ENCODE results near the gene EML1. TPM values are rescaled to one million over a fixed set of nuclear protein-coding genes. Genes with fewer than 3 reads are reported as not detected.

EML1 gene
- total and polyA plus RNA-seq, 2 donors from 2014 or later = 7.9 to 35.9 TPM

GRCh38 chr14:99984036-99984435 lies 190.8 kb downstream of the EML1 start:
- H3K9ac ChIP-seq (ENCODE audit: low read length in 3 of 3) = no peak overlapping the region
- H3K36me3 ChIP-seq (ENCODE audit: control insufficient read depth in 2 of 3, insufficient read depth in 3 of 3, low read length in 3 of 3) = no peaks in the 10 kb centered on the region
- H3K9me3 ChIP-seq (ENCODE audit: control insufficient read depth in 2 of 3, insufficient read depth in 1 of 3, low read length in 3 of 3) = peaks cover 0 to 4% (median 0%) of the 10 kb centered on the region in 3 donors
- no peaks in the 10 kb centered on the region for H3K4me1 ChIP-seq (ENCODE audit: control insufficient read depth in 2 of 3, insufficient read depth in 2 of 3, low read depth in 1 of 3, low read length in 3 of 3)
- TF ChIP-seq CTCF (IDR thresholded peaks at IDR 0.05; ENCODE audit: borderline replicate concordance, extremely low read depth, insufficient read depth) = no peak
- FAIRE-seq = no peak
- no peak overlapping the region for H3K27ac ChIP-seq (ENCODE audit: low read depth in 2 of 2, low read length in 2 of 2)
- intact Hi-C loops (cut with DNase I) = loop anchor here (5.0 kb wide), 1 partner anchor 123 kb away; no protein-coding TSS in a partner anchor
- H3K4me3 ChIP-seq (ENCODE audit: low read length in 3 of 3) = no peak overlapping the region
- H3K27me3 ChIP-seq (ENCODE audit: control insufficient read depth, insufficient read depth, low read length) = no peaks in the 10 kb centered on the region
- no peak for DNase-seq

- intact Hi-C loops (cut with DNase I) = no loop called here
- FAIRE-seq (no peak), DNase-seq (no peak)
- Histone ChIP-seq H3K4me3 (ENCODE audit: low read length in 3 of 3) (no peak overlapping the region), H3K9ac (ENCODE audit: low read length in 3 of 3) (no peak overlapping the region), H3K27ac (ENCODE audit: low read depth in 2 of 2, low read length in 2 of 2) (no peak overlapping the region), H3K9me3 (ENCODE audit: control insufficient read depth in 2 of 3, insufficient read depth in 1 of 3, low read length in 3 of 3) (peaks cover 0 to 4% (median 0%) of the 10 kb centered on the region in 3 donors), H3K4me1 (ENCODE audit: control insufficient read depth in 2 of 3, insufficient read depth in 2 of 3, low read depth in 1 of 3, low read length in 3 of 3) (no peaks in the 10 kb centered on the region), H3K36me3 (ENCODE audit: control insufficient read depth in 2 of 3, insufficient read depth in 3 of 3, low read length in 3 of 3) (no peaks in the 10 kb centered on the region), H3K27me3 (ENCODE audit: control insufficient read depth, insufficient read depth, low read length) (no peaks in the 10 kb centered on the region)
- no peak for TF ChIP-seq CTCF (IDR thresholded peaks at IDR 0.05; ENCODE audit: borderline replicate concordance, extremely low read depth, insufficient read depth)
Observed at GRCh38 chr14:99986396-99986795, 193.2 kb downstream of the EML1 start.

- no peaks in the 10 kb centered on the region for H3K4me1 ChIP-seq (ENCODE audit: control insufficient read depth in 2 of 3, insufficient read depth in 2 of 3, low read depth in 1 of 3, low read length in 3 of 3)
- TF ChIP-seq CTCF (IDR thresholded peaks at IDR 0.05; ENCODE audit: borderline replicate concordance, extremely low read depth, insufficient read depth) = no peak
- no peak overlapping the region for H3K9ac ChIP-seq (ENCODE audit: low read length in 3 of 3)
- H3K9me3 ChIP-seq (ENCODE audit: control insufficient read depth in 2 of 3, insufficient read depth in 1 of 3, low read length in 3 of 3) = peaks cover 0 to 4% (median 0%) of the 10 kb centered on the region in 3 donors
- H3K27ac ChIP-seq (ENCODE audit: low read depth in 2 of 2, low read length in 2 of 2) = no peak overlapping the region
- no peak overlapping the region for H3K4me3 ChIP-seq (ENCODE audit: low read length in 3 of 3)
- no peaks in the 10 kb centered on the region for H3K27me3 ChIP-seq (ENCODE audit: control insufficient read depth, insufficient read depth, low read length)
- DNase-seq (no peak), FAIRE-seq (no peak)
- H3K36me3 ChIP-seq (ENCODE audit: control insufficient read depth in 2 of 3, insufficient read depth in 3 of 3, low read length in 3 of 3) = no peaks in the 10 kb centered on the region
- intact Hi-C loops (cut with DNase I) = no loop called here
Observed at GRCh38 chr14:99989032-99989431, 195.8 kb downstream of the EML1 start.
